ENCODE data around the gene MAT2B. TPM values are rescaled to one million over a fixed set of nuclear protein-coding genes. Genes with fewer than 3 reads are reported as not detected.

MAT2B gene
- total and polyA plus RNA-seq, 9 of the 15 experiments (the other 6 are each of a cell fraction or from before 2014, with no cell fraction given): 32.0 to 57.7 (median 43.6) TPM

GRCh38 chr5:163506095-163506457 is 657 bp downstream of the MAT2B start (continued):
- TF ChIP-seq ZNF512 (tag; IDR thresholded peaks at IDR 0.05): no peak

- Histone ChIP-seq H3K9me1 (ENCODE audit: control insufficient read depth, insufficient read depth, low read length) (no peaks in the 10 kb centered on the region), H3K36me3 (ENCODE audit: control insufficient read depth, insufficient read depth, low read length) (peaks cover 5% of the 10 kb centered on the region; the same call in 2 of the 3 replicates), H3K9ac (ENCODE audit: insufficient read depth in 1 of 2, low read depth in 2 of 2, low read length in 2 of 2) (peak overlapping the region in 1 of 2 experiments; percentile 85; a peak in 3 of 4 replicates), H3K4me1 (replicated peaks in 1 of 2; ENCODE audit: control insufficient read depth in 2 of 2, insufficient read depth in 2 of 2, low read length in 2 of 2) (peaks cover 5 to 7% of the 10 kb centered on the region in 2 experiments; a peak in 3 of 5 replicates), H3K9me3 (replicated peaks; ENCODE audit: control insufficient read depth, insufficient read depth, low read depth, low read length) (no peaks in the 10 kb centered on the region), H3K4me3 (peak overlapping the region; percentile 65), H3K4me2 (ENCODE audit: insufficient read depth, low read length) (peak overlapping the region; percentile 97), H3K79me2 (ENCODE audit: control insufficient read depth, insufficient read depth, low read length) (peaks cover 77% of the 10 kb centered on the region), H3K27me3 (ENCODE audit: control insufficient read depth in 2 of 2, insufficient read depth in 2 of 2, low read length in 2 of 2) (no peaks in the 10 kb centered on the region), H3K27ac (ENCODE audit: extremely low read depth, low read depth, low read length) (peak overlapping the region; percentile 87; the same call in 2 of the 3 replicates), H4K20me1 (replicated peaks; ENCODE audit: control insufficient read depth, insufficient read depth, low read length) (0 out of 2 replicates have a peak, but pooled peaks cover 3% of the 10 kb centered on the region), H2AFZ (ENCODE audit: low read depth, low read length) (no peak overlapping the region)
- TF ChIP-seq NFIC (IDR thresholded peaks at IDR 0.05) (peak; percentile 84), ZNF134 (CRISPR knock-in tag; conservative IDR thresholded peaks at IDR 0.05) (no peak)
- intact Hi-C loops (cut with micrococcal nuclease) (loop anchor here (5.0 kb wide), 1 partner anchor 851 kb away; no protein-coding TSS in a partner anchor), in situ Hi-C loops (cut with MboI) (loop anchor here (25.0 kb wide), 1 partner anchor 856 kb away; no protein-coding TSS in a partner anchor)
- no TSS peak for BruUV-seq (replicated peaks)
- WGBS (ENCODE audit: insufficient coverage, low coverage, missing lambda C conversion rate): 1% methylated on average over 8 of the region's 8 CpGs
- FAIRE-seq: no peak
- peak in 1 of 4 experiments; percentile 28 for DNase-seq (ENCODE audit: extremely low read depth in 1 of 4, low spot score in 3 of 4)
- CTCF ChIA-PET (ENCODE audit: low intra/inter-chr PET ratio): no interaction called here
- ATAC-seq: peak; percentile 6; the same call in 1 of the 3 replicates
- POLR2A ChIA-PET: no interaction called here
Observed at GRCh38 chr5:163506726-163507125, 1.3 kb downstream of the MAT2B start.

Data from K562 (cell line).